Colonic mucosa (tissue), 4 donors: ENCODE results near the gene COX10. TPM values are rescaled to one million over a fixed set of nuclear protein-coding genes. Genes with fewer than 3 reads are reported as not detected.

Experiments used
- DNase-seq: peaks from one replicate; pipeline ENCODE4 v3.0.0-alpha.2; 2020
- H3K27ac ChIP-seq: fragments of 200-600 bp; one replicate; pipeline ENCODE4 v1.8.0; 2021
- H3K27me3 ChIP-seq: fragments of 200-600 bp; one replicate; pipeline ENCODE4 v1.8.0; 2021
- H3K36me3 ChIP-seq: fragments of 200-600 bp; one replicate; pipeline ENCODE4 v1.8.0; 2021
- H3K4me1 ChIP-seq: fragments of 200-600 bp; one replicate; pipeline ENCODE4 v1.8.0; 2021; ENCODE audit warnings: mild to moderate bottlenecking
- H3K4me3 ChIP-seq: fragments of 200-600 bp; one replicate; pipeline ENCODE4 v1.8.0; 2021
- H3K9ac ChIP-seq, 2 donors: one replicate each; pipeline ENCODE4 v1.7.0; 2013; ENCODE audit warnings: control low read depth in 2 of 2, low read depth in 2 of 2, low read length in 2 of 2
- H3K9me3 ChIP-seq: fragments of 200-600 bp; one replicate; pipeline ENCODE4 v1.8.0; 2021
- intact Hi-C: fragments of 100-400 bp; cut with DNase I; formaldehyde crosslinking; loops from one replicate; pipeline ENCODE4 v1.14.1; 2022
- total RNA-seq, 2 donors: library from RNA; stranded (reverse); fragmentation: NEBNext Ultra II Directional in 1 of 2; extraction: Animal tissue kit (Norgen Biotek cat#: 25700) in 1 of 2; gene quantifications; one replicate each; pipeline ENCODE4 v1.2.1, GENCODE V29; 2021
- TF ChIP-seq, protein P1 (sequence below): fragments of 200-600 bp; IDR thresholded peaks from one replicate; pipeline ENCODE4 v1.8.0; 2022; ENCODE audit warnings: antibody characterized with exemption, mild to moderate bottlenecking
- donor health status: healthy.
- donor health status: DM: no; HTN: no; CAD: no.
- donor health status: DM: no; HTN: no; CAD: no.

Gene COX10
- total RNA-seq, 2 donors from 2014 or later, result 35.1 to 36.0 TPM

GRCh38 chr17:14050616-14051015, 18.7 kb upstream of the COX10 start:
- Histone ChIP-seq H3K4me1 (no peaks in the 10 kb centered on the region), H3K27me3 (no peaks in the 10 kb centered on the region), H3K9me3 (no peaks in the 10 kb centered on the region), H3K36me3 (no peaks in the 10 kb centered on the region), H3K4me3 (no peak overlapping the region), H3K9ac (no peak overlapping the region), H3K27ac (no peak overlapping the region)
- TF ChIP-seq, protein P1, sequence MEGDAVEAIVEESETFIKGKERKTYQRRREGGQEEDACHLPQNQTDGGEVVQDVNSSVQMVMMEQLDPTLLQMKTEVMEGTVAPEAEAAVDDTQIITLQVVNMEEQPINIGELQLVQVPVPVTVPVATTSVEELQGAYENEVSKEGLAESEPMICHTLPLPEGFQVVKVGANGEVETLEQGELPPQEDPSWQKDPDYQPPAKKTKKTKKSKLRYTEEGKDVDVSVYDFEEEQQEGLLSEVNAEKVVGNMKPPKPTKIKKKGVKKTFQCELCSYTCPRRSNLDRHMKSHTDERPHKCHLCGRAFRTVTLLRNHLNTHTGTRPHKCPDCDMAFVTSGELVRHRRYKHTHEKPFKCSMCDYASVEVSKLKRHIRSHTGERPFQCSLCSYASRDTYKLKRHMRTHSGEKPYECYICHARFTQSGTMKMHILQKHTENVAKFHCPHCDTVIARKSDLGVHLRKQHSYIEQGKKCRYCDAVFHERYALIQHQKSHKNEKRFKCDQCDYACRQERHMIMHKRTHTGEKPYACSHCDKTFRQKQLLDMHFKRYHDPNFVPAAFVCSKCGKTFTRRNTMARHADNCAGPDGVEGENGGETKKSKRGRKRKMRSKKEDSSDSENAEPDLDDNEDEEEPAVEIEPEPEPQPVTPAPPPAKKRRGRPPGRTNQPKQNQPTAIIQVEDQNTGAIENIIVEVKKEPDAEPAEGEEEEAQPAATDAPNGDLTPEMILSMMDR, result no peak
- intact Hi-C loops, result no loop called here
- DNase-seq, result no peak

DNA sequence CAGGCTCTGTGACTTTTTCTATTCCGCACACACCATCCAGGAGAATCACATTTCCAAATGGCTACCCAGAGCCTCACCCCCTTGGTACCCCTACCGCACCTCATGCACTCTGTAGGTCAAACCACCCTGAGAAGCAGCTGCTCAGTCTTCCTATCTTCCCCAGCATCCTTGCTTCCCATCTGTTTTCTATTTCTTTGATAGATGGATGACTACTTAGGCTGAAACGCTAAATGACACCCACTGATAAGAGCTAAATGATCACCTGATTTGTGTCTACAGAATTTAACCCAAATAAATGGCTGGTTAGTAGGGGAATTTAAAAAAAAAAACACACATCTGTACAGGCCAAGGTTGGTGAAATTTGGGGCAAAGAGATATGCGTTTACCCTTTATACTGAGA, 17.6 kb upstream of the COX10 start:
- no peak overlapping the region for H3K4me3 ChIP-seq
- H3K27me3 ChIP-seq, result no peaks in the 10 kb centered on the region
- no peak overlapping the region for H3K9ac ChIP-seq
- no peaks in the 10 kb centered on the region for H3K9me3 ChIP-seq
- intact Hi-C loops, result no loop called here
- DNase-seq, result no peak
- no peaks in the 10 kb centered on the region for H3K4me1 ChIP-seq
- H3K27ac ChIP-seq, result no peak overlapping the region
- no peaks in the 10 kb centered on the region for H3K36me3 ChIP-seq
- TF ChIP-seq, protein P1, result no peak

- intact Hi-C loops, result no loop called here
- H3K4me1 ChIP-seq, result no peaks in the 10 kb centered on the region
- no peaks in the 10 kb centered on the region for H3K27me3 ChIP-seq
- H3K9ac ChIP-seq, result no peak overlapping the region
- H3K9me3 ChIP-seq, result no peaks in the 10 kb centered on the region
- DNase-seq, result no peak
- no peak overlapping the region for H3K27ac ChIP-seq
- no peak overlapping the region for H3K4me3 ChIP-seq
- TF ChIP-seq, protein P1, result no peak
- H3K36me3 ChIP-seq, result no peaks in the 10 kb centered on the region
Measured at GRCh38 chr17:14052886-14053615, 16.3 kb upstream of the COX10 start.

DNA sequence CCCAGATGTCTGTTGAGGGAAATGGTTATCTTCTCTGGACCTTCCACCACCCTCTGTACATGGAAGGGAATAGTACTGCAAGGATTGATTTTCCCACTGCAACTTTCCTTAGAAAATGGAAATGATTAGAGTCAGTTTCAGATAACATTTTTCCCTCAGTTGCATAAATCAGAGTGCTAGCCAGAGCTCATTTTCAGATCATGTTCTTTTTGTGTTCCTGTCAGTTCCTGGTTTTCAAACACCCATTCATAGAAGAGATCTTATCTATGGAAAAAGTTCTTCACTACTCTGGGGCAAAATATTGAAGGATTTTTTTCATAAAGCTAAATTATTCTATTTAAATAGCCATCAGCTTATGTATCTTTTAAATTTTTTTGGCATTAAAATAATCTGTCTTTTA, 11.7 kb upstream of the COX10 start:
- TF ChIP-seq, protein P1, result no peak
- Histone ChIP-seq H3K27ac (no peak overlapping the region), H3K27me3 (no peaks in the 10 kb centered on the region), H3K9ac (no peak overlapping the region), H3K4me1 (no peaks in the 10 kb centered on the region), H3K4me3 (no peak overlapping the region), H3K9me3 (no peaks in the 10 kb centered on the region), H3K36me3 (no peaks in the 10 kb centered on the region)
- intact Hi-C loops, result no loop called here
- no peak for DNase-seq

GRCh38 chr17:14058051-14058450, 11.3 kb upstream of the COX10 start:
- no peak for DNase-seq
- no peaks in the 10 kb centered on the region for H3K9me3 ChIP-seq
- H3K9ac ChIP-seq, result no peak overlapping the region
- H3K4me1 ChIP-seq, result no peaks in the 10 kb centered on the region
- H3K27me3 ChIP-seq, result no peaks in the 10 kb centered on the region
- TF ChIP-seq, protein P1, result no peak
- intact Hi-C loops, result no loop called here
- H3K36me3 ChIP-seq, result no peaks in the 10 kb centered on the region
- no peak overlapping the region for H3K4me3 ChIP-seq
- H3K27ac ChIP-seq, result no peak overlapping the region
